GM21526 (cell line): Measurements from ENCODE around the gene PDXDC1.
"Not testable (repeated sequence)": the region's sequence is repeated elsewhere in the genome, so short reads cannot be mapped to it uniquely, and the experiment has no call there.

Source experiments
- ATAC-seq: cut with Tn5 transposase; IDR thresholded peaks from one replicate; pipeline ENCODE4 v1.9.1; 2021; ENCODE audit warnings: moderate library complexity; ENCODE audit not compliant: unreplicated experiment, low FRiP score

The PDXDC1 gene

GRCh38 chr16:14971621-14972228 lies 3.1 kb upstream of the PDXDC1 start:
- ATAC-seq: not testable (repeated sequence)

GRCh38 chr16:14973785-14974322 lies 972 bp upstream of the PDXDC1 start:
- ATAC-seq: not testable (repeated sequence)

GRCh38 chr16:14974331-14974655 lies 533 bp upstream of the PDXDC1 start:
- not testable (repeated sequence) for ATAC-seq

- not testable (repeated sequence) for ATAC-seq
Observed at GRCh38 chr16:14975418-14976194, 780 bp downstream of the PDXDC1 start.

GRCh38 chr16:14976971-14977736 lies 2.3 kb downstream of the PDXDC1 start:
- ATAC-seq: not testable (repeated sequence)

- ATAC-seq: not testable (repeated sequence)
Observed at GRCh38 chr16:14978281-14978680, 3.5 kb downstream of the PDXDC1 start.

- ATAC-seq: not testable (repeated sequence)
Observed at GRCh38 chr16:14978908-14979307, 4.1 kb downstream of the PDXDC1 start.

- ATAC-seq: not testable (repeated sequence)
Observed at GRCh38 chr16:14981234-14981633, 6.4 kb downstream of the PDXDC1 start.

- not testable (repeated sequence) for ATAC-seq
Observed at GRCh38 chr16:14982521-14982920, 7.7 kb downstream of the PDXDC1 start.

- not testable (repeated sequence) for ATAC-seq
Observed at GRCh38 chr16:14988092-14988491, 13.3 kb downstream of the PDXDC1 start.

- not testable (repeated sequence) for ATAC-seq
Observed at GRCh38 chr16:14988661-14989191, 13.9 kb downstream of the PDXDC1 start.

GRCh38 chr16:14989291-14990281 lies 14.8 kb downstream of the PDXDC1 start:
- ATAC-seq: not testable (repeated sequence)

- not testable (repeated sequence) for ATAC-seq
Observed at GRCh38 chr16:14993277-14994151, 18.7 kb downstream of the PDXDC1 start.

- not testable (repeated sequence) for ATAC-seq
Observed at GRCh38 chr16:14996702-14997101, 21.9 kb downstream of the PDXDC1 start.

- ATAC-seq: not testable (repeated sequence)
Observed at GRCh38 chr16:14998300-14998699, 23.5 kb downstream of the PDXDC1 start.

GRCh38 chr16:14999845-15000244 lies 25.0 kb downstream of the PDXDC1 start:
- not testable (repeated sequence) for ATAC-seq

- ATAC-seq: not testable (repeated sequence)
Observed at GRCh38 chr16:15002448-15002847, 27.6 kb downstream of the PDXDC1 start.

- not testable (repeated sequence) for ATAC-seq
Observed at GRCh38 chr16:15005357-15006132, 30.7 kb downstream of the PDXDC1 start.
